ENCODE results near the gene UBE2H. TPM values are rescaled to one million over a fixed set of nuclear protein-coding genes. Genes with fewer than 3 reads are reported as not detected.

The UBE2H gene
- total and polyA plus RNA-seq, 2 donors from 2014 or later: 40.6 to 107 TPM

- TF ChIP-seq CTCF (IDR thresholded peaks at IDR 0.05; ENCODE audit: borderline replicate concordance, extremely low read depth, insufficient read depth): no peak
- intact Hi-C loops (cut with DNase I): no loop called here
- FAIRE-seq: no peak
- H3K4me3 ChIP-seq (ENCODE audit: low read length in 3 of 3): no peak overlapping the region
- H3K27ac ChIP-seq (ENCODE audit: low read depth in 2 of 2, low read length in 2 of 2): no peak overlapping the region
- peak in 1 of 5 donors; percentile 41 for DNase-seq
- H3K9ac ChIP-seq (ENCODE audit: low read length in 3 of 3): no peak overlapping the region
- no peaks in the 10 kb centered on the region for H3K27me3 ChIP-seq (ENCODE audit: control insufficient read depth, insufficient read depth, low read length)
- H3K9me3 ChIP-seq (ENCODE audit: control insufficient read depth in 2 of 3, insufficient read depth in 1 of 3, low read length in 3 of 3): no peaks in the 10 kb centered on the region
- H3K4me1 ChIP-seq (ENCODE audit: control insufficient read depth in 2 of 3, insufficient read depth in 2 of 3, low read depth in 1 of 3, low read length in 3 of 3): no peaks in the 10 kb centered on the region
- H3K36me3 ChIP-seq (ENCODE audit: control insufficient read depth in 2 of 3, insufficient read depth in 3 of 3, low read length in 3 of 3): no peaks in the 10 kb centered on the region
These were observed 147.7 kb downstream of the UBE2H start for GRCh38 chr7:129804890-129805719.

- TF ChIP-seq CTCF (IDR thresholded peaks at IDR 0.05; ENCODE audit: borderline replicate concordance, extremely low read depth, insufficient read depth): no peak
- Histone ChIP-seq H3K4me1 (ENCODE audit: control insufficient read depth in 2 of 3, insufficient read depth in 2 of 3, low read depth in 1 of 3, low read length in 3 of 3) (no peaks in the 10 kb centered on the region), H3K36me3 (ENCODE audit: control insufficient read depth in 2 of 3, insufficient read depth in 3 of 3, low read length in 3 of 3) (no peaks in the 10 kb centered on the region), H3K27ac (ENCODE audit: low read depth in 2 of 2, low read length in 2 of 2) (no peak overlapping the region), H3K9ac (ENCODE audit: low read length in 3 of 3) (no peak overlapping the region), H3K27me3 (ENCODE audit: control insufficient read depth, insufficient read depth, low read length) (no peaks in the 10 kb centered on the region), H3K9me3 (ENCODE audit: control insufficient read depth in 2 of 3, insufficient read depth in 1 of 3, low read length in 3 of 3) (no peaks in the 10 kb centered on the region), H3K4me3 (ENCODE audit: low read length in 3 of 3) (no peak overlapping the region)
- FAIRE-seq (no peak), DNase-seq (peak in 1 of 5 donors; percentile 53)
- intact Hi-C loops (cut with DNase I): no loop called here
These were observed 148.5 kb downstream of the UBE2H start for GRCh38 chr7:129804111-129804889.

GRCh38 chr7:129803546-129804081, 149.1 kb downstream of the UBE2H start:
- FAIRE-seq (no peak), DNase-seq (peak in 1 of 5 donors; percentile 25)
- H3K27me3 ChIP-seq (ENCODE audit: control insufficient read depth, insufficient read depth, low read length): no peaks in the 10 kb centered on the region

More at GRCh38 chr7:129803546-129804081, 149.1 kb downstream of the UBE2H start:
- no peaks in the 10 kb centered on the region for H3K4me1 ChIP-seq (ENCODE audit: control insufficient read depth in 2 of 3, insufficient read depth in 2 of 3, low read depth in 1 of 3, low read length in 3 of 3)
- no peak for TF ChIP-seq CTCF (IDR thresholded peaks at IDR 0.05; ENCODE audit: borderline replicate concordance, extremely low read depth, insufficient read depth)
- H3K4me3 ChIP-seq (ENCODE audit: low read length in 3 of 3): no peak overlapping the region
- intact Hi-C loops (cut with DNase I): no loop called here
- no peaks in the 10 kb centered on the region for H3K9me3 ChIP-seq (ENCODE audit: control insufficient read depth in 2 of 3, insufficient read depth in 1 of 3, low read length in 3 of 3)
- H3K9ac ChIP-seq (ENCODE audit: low read length in 3 of 3): no peak overlapping the region
- no peak overlapping the region for H3K27ac ChIP-seq (ENCODE audit: low read depth in 2 of 2, low read length in 2 of 2)
- no peaks in the 10 kb centered on the region for H3K36me3 ChIP-seq (ENCODE audit: control insufficient read depth in 2 of 3, insufficient read depth in 3 of 3, low read length in 3 of 3)
